ENCODE data around the gene MRPS18A. TPM values are rescaled to one million over a fixed set of nuclear protein-coding genes. Genes with fewer than 3 reads are reported as not detected.

Gene MRPS18A
- total RNA-seq, 4 donors from 2014 or later: 38.1 to 45.8 (median 43.9) TPM

GRCh38 chr6:43727634-43728033, 40.0 kb upstream of the MRPS18A start:
- peaks cover 0 to 23% (median 8%) of the 10 kb centered on the region in 4 donors for H3K9me3 ChIP-seq
- H3K4me3 ChIP-seq: no peak overlapping the region
- peaks cover 0 to 31% (median 13%) of the 10 kb centered on the region in 4 donors for H3K4me1 ChIP-seq
- TF ChIP-seq, protein P1, sequence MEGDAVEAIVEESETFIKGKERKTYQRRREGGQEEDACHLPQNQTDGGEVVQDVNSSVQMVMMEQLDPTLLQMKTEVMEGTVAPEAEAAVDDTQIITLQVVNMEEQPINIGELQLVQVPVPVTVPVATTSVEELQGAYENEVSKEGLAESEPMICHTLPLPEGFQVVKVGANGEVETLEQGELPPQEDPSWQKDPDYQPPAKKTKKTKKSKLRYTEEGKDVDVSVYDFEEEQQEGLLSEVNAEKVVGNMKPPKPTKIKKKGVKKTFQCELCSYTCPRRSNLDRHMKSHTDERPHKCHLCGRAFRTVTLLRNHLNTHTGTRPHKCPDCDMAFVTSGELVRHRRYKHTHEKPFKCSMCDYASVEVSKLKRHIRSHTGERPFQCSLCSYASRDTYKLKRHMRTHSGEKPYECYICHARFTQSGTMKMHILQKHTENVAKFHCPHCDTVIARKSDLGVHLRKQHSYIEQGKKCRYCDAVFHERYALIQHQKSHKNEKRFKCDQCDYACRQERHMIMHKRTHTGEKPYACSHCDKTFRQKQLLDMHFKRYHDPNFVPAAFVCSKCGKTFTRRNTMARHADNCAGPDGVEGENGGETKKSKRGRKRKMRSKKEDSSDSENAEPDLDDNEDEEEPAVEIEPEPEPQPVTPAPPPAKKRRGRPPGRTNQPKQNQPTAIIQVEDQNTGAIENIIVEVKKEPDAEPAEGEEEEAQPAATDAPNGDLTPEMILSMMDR (IDR thresholded peaks at IDR 0.05): no peak
- TF ChIP-seq POLR2A (IDR thresholded peaks at IDR 0.05): no peak
- no peak for TF ChIP-seq EP300 (IDR thresholded peaks at IDR 0.05)
- H3K27me3 ChIP-seq: no peaks in the 10 kb centered on the region
- WGBS, 2 donors: 73 to 81% methylated on average over 3 of the region's 3 CpGs
- no peak overlapping the region for H3K27ac ChIP-seq
- no peaks in the 10 kb centered on the region for H3K36me3 ChIP-seq
- no peak for DNase-seq (ENCODE audit: low spot score in 2 of 2)

GRCh38 chr6:43725643-43726580, 38.3 kb upstream of the MRPS18A start:
- WGBS, 2 donors: 81 to 85% methylated on average over 7 of the region's 7 CpGs
- Histone ChIP-seq H3K36me3 (no peaks in the 10 kb centered on the region), H3K4me1 (peaks cover 0 to 35% (median 13%) of the 10 kb centered on the region in 4 donors), H3K4me3 (no peak overlapping the region), H3K9me3 (peaks cover 0 to 15% (median 4%) of the 10 kb centered on the region in 4 donors), H3K27ac (peak overlapping the region in 3 of 4 donors; percentile 52 to 84 (median 75)), H3K27me3 (no peaks in the 10 kb centered on the region)
- TF ChIP-seq POLR2A (IDR thresholded peaks at IDR 0.05): no peak
- no peak for TF ChIP-seq EP300 (IDR thresholded peaks at IDR 0.05)
- no peak for DNase-seq (ENCODE audit: low spot score in 2 of 2)

- peaks cover 0 to 35% (median 13%) of the 10 kb centered on the region in 4 donors for H3K4me1 ChIP-seq
- no peak overlapping the region for H3K4me3 ChIP-seq
- WGBS, 2 donors: 50 to 62% methylated on average over 14 to 17 of the region's 17 CpGs
- no peaks in the 10 kb centered on the region for H3K36me3 ChIP-seq
- TF ChIP-seq EP300 (IDR thresholded peaks at IDR 0.05): peak; percentile 94 to 97
- TF ChIP-seq POLR2A (IDR thresholded peaks at IDR 0.05): peak; percentile 33 to 57
- TF ChIP-seq, protein P1 (IDR thresholded peaks at IDR 0.05): peak in 1 of 5 experiments; percentile 29
- peaks cover 0 to 7% (median 0%) of the 10 kb centered on the region in 4 donors for H3K9me3 ChIP-seq
- H3K27ac ChIP-seq: peak overlapping the region in 3 of 4 donors; percentile 52 to 84 (median 75)
- no peaks in the 10 kb centered on the region for H3K27me3 ChIP-seq
- DNase-seq (ENCODE audit: low spot score in 2 of 2): peak; percentile 83 to 90
Observed at GRCh38 chr6:43724914-43725642, 37.5 kb upstream of the MRPS18A start.

GRCh38 chr6:43724354-43724753, 36.8 kb upstream of the MRPS18A start:
- no peak overlapping the region for H3K4me3 ChIP-seq
- no peaks in the 10 kb centered on the region for H3K27me3 ChIP-seq
- peak overlapping the region in 2 of 4 donors; percentile 74 to 84 for H3K27ac ChIP-seq
- 54 to 68% methylated on average over 2 of the region's 2 CpGs for WGBS, 2 donors
- no peaks in the 10 kb centered on the region for H3K36me3 ChIP-seq
- TF ChIP-seq EP300 (IDR thresholded peaks at IDR 0.05) (no peak), POLR2A (IDR thresholded peaks at IDR 0.05) (no peak)
- TF ChIP-seq, protein P1 (IDR thresholded peaks at IDR 0.05): no peak
- no peaks in the 10 kb centered on the region for H3K9me3 ChIP-seq
- no peak for DNase-seq (ENCODE audit: low spot score in 2 of 2)
- H3K4me1 ChIP-seq: peaks cover 0 to 37% (median 13%) of the 10 kb centered on the region in 4 donors

GRCh38 chr6:43723737-43724295, 36.2 kb upstream of the MRPS18A start:
- Histone ChIP-seq H3K4me1 (peaks cover 0 to 42% (median 13%) of the 10 kb centered on the region in 4 donors), H3K9me3 (no peaks in the 10 kb centered on the region), H3K36me3 (no peaks in the 10 kb centered on the region), H3K27ac (peak overlapping the region in 2 of 4 donors; percentile 74 to 84), H3K27me3 (no peaks in the 10 kb centered on the region), H3K4me3 (no peak overlapping the region)
- WGBS, 2 donors: 55 to 56% methylated on average over 9 of the region's 9 CpGs
- peak in 1 of 2 donors; percentile 54 for DNase-seq (ENCODE audit: low spot score in 2 of 2)
- TF ChIP-seq EP300 (IDR thresholded peaks at IDR 0.05): no peak
- TF ChIP-seq POLR2A (IDR thresholded peaks at IDR 0.05): no peak
- TF ChIP-seq, protein P1 (IDR thresholded peaks at IDR 0.05): peak; percentile 26 to 62 (median 45)

Data from tibial nerve (tissue), 4 donors.